HPDE6-E6E7 (cell line): ENCODE data around the gene MYO3B.

Experiments used
- DNase-seq: peaks from one replicate; pipeline ENCODE4 v3.0.0; 2011; ENCODE audit warnings: missing footprints; ENCODE audit errors: extremely low spot score

Gene MYO3B

DNA sequence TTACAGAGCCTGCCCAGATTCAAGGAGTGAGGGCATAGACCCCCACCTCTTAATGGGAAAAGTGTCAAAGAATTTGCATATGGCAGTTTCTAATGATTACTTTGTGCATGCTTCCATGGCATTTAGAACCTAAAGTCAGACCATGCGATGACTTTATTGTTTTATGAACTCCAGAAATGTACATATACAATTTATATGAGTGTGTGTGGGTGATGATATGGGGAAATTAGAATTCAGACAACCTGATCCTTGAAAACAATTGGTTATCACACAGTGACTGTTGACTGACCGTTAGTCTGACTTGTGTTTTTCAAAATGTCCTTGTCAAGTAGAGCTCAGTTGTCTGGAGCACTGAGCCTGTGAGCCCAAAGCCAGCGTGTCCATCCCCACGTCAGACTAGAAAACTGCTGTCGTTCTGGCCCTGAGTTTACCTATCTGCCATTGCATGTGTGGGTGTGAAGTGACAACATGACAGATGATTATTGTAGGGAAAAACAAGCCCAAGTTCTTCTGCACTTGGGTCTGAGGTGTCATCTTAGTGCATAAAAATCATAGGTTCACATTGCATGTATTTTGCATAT lies 128.4 kb downstream of the MYO3B start:
- DNase-seq = no peak

- DNase-seq = no peak
These were observed 129.1 kb downstream of the MYO3B start for GRCh38 chr2:170307052-170307451.

GRCh38 chr2:170307555-170308351 lies 129.8 kb downstream of the MYO3B start:
- no peak for DNase-seq

DNA sequence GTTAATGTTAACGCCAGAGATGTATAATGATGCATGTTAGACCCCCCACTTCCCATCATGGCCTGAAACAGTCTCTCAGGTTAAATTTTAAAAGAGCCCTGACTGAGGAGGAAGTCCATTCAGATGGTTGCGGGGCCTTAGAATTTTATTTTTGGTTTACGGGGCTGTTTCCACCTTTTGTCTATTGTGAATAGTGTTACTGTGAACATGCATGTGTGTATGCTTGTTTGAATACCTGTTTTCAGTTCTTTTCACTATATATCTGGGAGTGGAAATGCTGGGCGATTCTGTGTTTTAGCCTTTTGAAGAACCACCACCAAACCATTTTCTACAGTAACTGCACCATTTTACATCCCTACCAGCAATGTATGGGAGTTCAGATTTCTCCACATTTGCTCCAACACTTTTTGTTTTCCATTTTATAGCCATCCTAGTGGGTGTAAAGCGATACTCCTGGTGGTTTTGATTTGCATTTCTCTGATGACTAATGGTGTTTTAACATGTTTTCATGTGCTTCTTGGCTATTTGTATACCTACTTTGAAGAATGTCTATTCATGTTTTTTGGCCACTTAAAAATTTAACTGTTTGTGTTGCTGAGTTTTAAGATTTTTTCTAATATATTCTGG lies 133.0 kb downstream of the MYO3B start:
- no peak for DNase-seq

DNA sequence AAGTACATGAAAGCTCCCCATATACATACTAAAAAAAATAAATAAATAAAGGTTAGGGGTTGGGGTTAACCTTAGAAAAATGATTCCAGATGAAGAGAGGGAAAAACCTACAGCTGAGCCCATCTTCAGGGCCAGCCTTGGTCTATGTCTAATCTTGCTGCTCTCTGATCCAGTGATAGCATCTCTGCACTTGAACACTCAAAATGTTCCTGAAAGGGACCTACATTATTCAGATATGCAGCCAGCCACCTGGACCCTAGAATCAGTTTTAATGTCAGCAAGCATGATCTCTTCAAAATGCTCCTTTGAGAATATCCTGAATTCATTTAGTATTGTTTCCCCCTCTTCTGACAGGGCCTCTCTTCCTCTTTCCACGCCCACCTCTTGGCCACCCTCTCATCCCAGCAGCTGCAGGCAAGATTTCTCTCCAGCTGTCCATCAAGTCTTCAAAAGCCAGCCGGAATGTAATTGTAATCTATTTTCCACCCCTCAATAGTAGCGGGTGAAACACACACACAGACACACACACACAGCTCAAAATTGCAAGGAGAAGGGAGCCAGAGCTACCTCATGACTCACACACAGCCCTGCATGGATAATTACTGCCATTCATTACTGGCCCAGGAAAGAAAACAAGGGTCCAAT lies 135.5 kb downstream of the MYO3B start:
- DNase-seq = no peak

GRCh38 chr2:170313992-170314348 lies 136.0 kb downstream of the MYO3B start:
- no peak for DNase-seq

GRCh38 chr2:170314744-170315447 lies 136.9 kb downstream of the MYO3B start:
- DNase-seq = no peak

- no peak for DNase-seq
These were observed 143.0 kb downstream of the MYO3B start for GRCh38 chr2:170320948-170321347.

DNA sequence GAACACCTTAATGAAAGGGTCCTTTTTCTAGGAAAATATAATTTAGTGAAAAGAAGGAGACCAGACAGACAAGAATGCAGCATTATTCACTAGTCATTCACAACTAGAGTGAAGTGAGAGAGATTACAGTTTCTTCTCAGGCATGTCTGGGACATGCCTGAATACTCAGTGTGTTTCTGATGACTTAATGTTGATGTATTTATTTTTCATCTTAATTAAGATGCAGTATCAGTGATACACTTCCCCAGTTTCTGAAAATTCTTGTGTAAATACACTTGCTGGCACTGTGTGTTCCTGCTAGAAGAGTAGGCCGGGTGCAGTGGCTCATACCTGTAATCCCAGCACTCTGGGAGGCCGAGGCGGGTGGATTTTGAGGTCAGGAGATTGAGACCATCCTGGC lies 143.6 kb downstream of the MYO3B start:
- DNase-seq = no peak

GRCh38 chr2:170322140-170322766 lies 144.3 kb downstream of the MYO3B start:
- DNase-seq = no peak

- DNase-seq = no peak
These were observed 145.8 kb downstream of the MYO3B start for GRCh38 chr2:170323743-170324142.

GRCh38 chr2:170324640-170325046 lies 146.7 kb downstream of the MYO3B start:
- DNase-seq = peak; percentile 16

- DNase-seq = no peak
These were observed 152.9 kb downstream of the MYO3B start for GRCh38 chr2:170330881-170331280.

GRCh38 chr2:170332676-170333402 lies 154.9 kb downstream of the MYO3B start:
- DNase-seq = no peak

- DNase-seq = no peak
These were observed 157.4 kb downstream of the MYO3B start for GRCh38 chr2:170335351-170335750.

DNA sequence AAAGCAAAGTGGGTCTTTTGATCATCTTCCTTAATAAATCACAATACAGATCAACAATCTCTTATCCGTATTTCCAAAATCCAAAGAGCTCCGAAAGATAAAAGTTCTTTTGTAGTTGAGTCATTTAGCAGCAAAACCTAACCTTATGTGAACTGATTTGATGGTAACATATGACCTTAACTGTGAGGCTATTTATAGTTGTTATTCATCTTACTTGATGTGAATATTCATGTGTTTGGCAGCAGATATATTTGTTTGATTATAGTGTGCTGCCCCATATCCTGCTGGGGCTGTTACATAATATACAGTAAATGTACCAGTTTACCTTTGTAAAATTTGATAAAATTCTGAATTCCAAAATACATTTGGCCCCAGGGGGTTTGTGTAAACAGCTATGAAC lies 158.5 kb downstream of the MYO3B start:
- DNase-seq = no peak

DNA sequence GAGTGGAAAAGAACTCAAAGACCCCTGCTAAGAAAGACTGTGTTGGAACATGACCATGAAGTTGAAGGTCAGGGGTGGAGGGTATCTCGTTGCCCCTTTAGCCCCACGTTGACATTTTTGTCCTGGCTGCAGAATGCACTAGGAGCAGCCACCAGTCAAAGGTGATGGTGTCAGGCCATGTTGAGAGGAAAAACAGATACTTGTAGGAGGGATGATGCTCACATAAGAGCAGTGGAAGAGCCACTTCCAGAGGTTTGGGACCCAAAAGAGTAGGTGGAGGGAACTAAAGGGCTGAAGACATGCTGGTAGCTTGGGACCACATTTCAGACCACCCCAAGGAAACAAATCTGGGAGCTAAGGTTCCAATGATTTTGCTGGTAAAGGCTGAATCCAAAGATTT lies 159.0 kb downstream of the MYO3B start:
- DNase-seq = no peak

- DNase-seq = no peak
These were observed 161.4 kb downstream of the MYO3B start for GRCh38 chr2:170339322-170339721.

DNA sequence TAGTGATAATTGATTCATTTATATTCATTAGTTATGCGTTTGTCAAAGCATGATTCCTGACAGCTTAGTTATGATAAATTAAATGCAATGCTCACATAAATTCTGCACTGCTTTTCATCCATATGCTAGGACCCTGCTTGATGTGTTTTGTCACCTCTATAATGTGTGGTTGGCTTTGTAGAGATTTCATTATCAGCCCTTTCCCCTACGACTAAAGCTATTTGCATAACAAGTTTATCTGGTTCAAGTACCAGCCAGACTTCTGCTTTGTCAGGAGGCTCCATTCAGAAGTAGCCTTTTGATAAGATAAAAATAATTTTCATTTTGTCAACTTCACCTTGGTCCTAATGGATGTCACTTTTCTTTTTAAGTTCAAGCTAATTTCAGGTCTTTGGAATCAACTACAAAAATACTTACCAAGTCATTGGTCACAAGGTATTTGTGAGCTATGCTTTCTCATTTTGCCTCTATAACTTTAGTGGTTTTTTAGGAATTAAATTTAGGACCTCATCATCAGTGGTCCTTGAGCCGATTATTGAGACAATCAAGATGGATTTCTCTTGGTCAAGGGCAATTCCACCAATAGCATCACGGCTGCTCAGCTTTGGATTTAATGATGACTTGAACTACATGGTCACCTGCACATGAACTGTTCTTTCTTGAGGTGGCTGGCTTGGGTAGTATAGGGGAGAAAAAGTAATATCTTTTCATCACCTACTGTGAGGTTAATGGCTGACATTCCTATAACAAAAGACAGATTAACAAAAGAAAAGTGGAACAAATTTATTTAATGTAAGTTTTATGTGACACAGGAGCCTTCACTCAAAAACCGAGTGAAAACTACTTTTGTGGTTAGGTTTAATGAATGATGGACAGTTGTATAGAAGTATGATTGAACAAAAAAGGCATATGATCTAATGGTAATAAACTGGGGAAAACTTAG lies 162.1 kb downstream of the MYO3B start:
- no peak for DNase-seq

DNA sequence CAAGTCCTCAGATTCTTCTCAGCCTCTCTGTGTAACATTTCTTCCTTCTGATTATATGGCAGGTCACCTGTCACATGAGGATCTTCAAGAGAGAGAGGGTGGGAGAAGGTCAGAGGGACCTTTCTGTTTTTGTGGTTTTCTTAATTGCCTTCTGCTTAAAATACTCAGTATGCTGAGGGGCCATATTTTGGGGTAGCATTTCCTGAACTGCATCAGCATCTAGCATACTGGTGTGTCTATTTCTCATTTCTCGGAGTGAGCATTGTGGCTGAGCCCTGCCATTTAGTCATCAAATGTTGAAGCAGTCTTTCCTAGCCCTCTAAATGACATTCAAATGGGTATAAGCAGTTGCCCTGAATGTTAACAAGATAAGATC lies 162.7 kb downstream of the MYO3B start:
- DNase-seq = no peak
